IMR-90 (cell line): ENCODE measurements around the gene DNAJC2. TPM values are rescaled to one million over a fixed set of nuclear protein-coding genes. Genes with fewer than 3 reads are reported as not detected.
"Not testable (repeated sequence)": the region's sequence is repeated elsewhere in the genome, so short reads cannot be mapped to it uniquely, and the experiment has no call there.

ENCODE experiments used
- ATAC-seq: fragments of 200-7000 bp; cut with Tn5 transposase; 2 replicates; pipeline ENCODE4 v1.9.1; 2020; ENCODE audit warnings: low read depth, mild to moderate bottlenecking, moderate library complexity
- BruUV-seq: library from RNA; stranded (reverse); fragments of 400-500 nt; replicated peaks from 2 replicates; lab custom pipeline; 2021; lab: Mats Ljungman, UMichigan
- CTCF ChIA-PET: fragments of 300-600 bp; formaldehyde crosslinking; extraction: SDS; loops from one replicate; lab custom pipeline; 2021; ENCODE audit warnings: antibody characterized with exemption; lab: Yijun Ruan, JAX
- POLR2A ChIA-PET: fragments of 300-600 bp; sonication (Branson Sonifier 250); formaldehyde crosslinking; loops from one replicate; lab custom pipeline; 2022; ENCODE audit warnings: antibody characterized with exemption; ENCODE audit not compliant: unreplicated experiment; lab: Charles Lee
- DNase-seq: peaks from one replicate; pipeline ENCODE4 v3.0.0; 2013
- H2AFZ ChIP-seq: replicated peaks from 2 replicates; pipeline ENCODE3; 2013; ENCODE audit warnings: low read length, mild to moderate bottlenecking; ENCODE audit not compliant: poor library complexity
- H2AK5ac ChIP-seq: 2 replicates; pipeline ENCODE4 v1.6.1; 2013; ENCODE audit warnings: low read depth, low read length, inconsistent platforms
- H2AK9ac ChIP-seq: replicated peaks from 2 replicates; pipeline ENCODE3; 2013; ENCODE audit warnings: mild to moderate bottlenecking, low read depth, low read length, moderate library complexity; ENCODE audit not compliant: poor library complexity
- H2BK120ac ChIP-seq: 2 replicates; pipeline ENCODE4 v1.6.1; 2013; ENCODE audit warnings: low read depth, low read length, inconsistent platforms
- H2BK15ac ChIP-seq: 3 replicates; pipeline ENCODE4 v1.6.1; 2013; ENCODE audit warnings: low read depth, low read length, inconsistent platforms
- H2BK20ac ChIP-seq: 2 replicates; pipeline ENCODE4 v1.6.1; 2013; ENCODE audit warnings: low read depth, mild to moderate bottlenecking, inconsistent platforms, low read length, moderate library complexity
- H2BK5ac ChIP-seq: 2 replicates; pipeline ENCODE4 v1.6.1; 2013; ENCODE audit warnings: mild to moderate bottlenecking, low read depth, low read length, inconsistent platforms; ENCODE audit not compliant: poor library complexity, severe bottlenecking
- H3K14ac ChIP-seq: replicated peaks from 2 replicates; pipeline ENCODE4 v1.6.1; 2013; ENCODE audit warnings: low read depth, low read length, inconsistent platforms
- H3K18ac ChIP-seq: 2 replicates; pipeline ENCODE4 v1.6.1; 2013; ENCODE audit warnings: low read depth, low read length, control low read depth
- H3K23ac ChIP-seq: 2 replicates; pipeline ENCODE4 v1.6.1; 2013; ENCODE audit warnings: low read depth, low read length, inconsistent platforms
- H3K27ac ChIP-seq: 2 replicates; pipeline ENCODE4 v1.5.1; 2013; ENCODE audit warnings: mild to moderate bottlenecking, control low read depth, low read length; ENCODE audit not compliant: insufficient read depth
- H3K27me3 ChIP-seq: 2 replicates; pipeline ENCODE4 v1.6.1; 2013; ENCODE audit warnings: low read length; ENCODE audit not compliant: control insufficient read depth, insufficient read depth
- H3K36me3 ChIP-seq: 2 replicates; pipeline ENCODE4 v1.6.1; 2013; ENCODE audit warnings: low read length, mixed read lengths; ENCODE audit not compliant: control insufficient read depth, insufficient read depth
- H3K4ac ChIP-seq: 2 replicates; pipeline ENCODE4 v1.6.1; 2013; ENCODE audit warnings: low read depth, low read length, inconsistent platforms
- H3K4me1 ChIP-seq: 2 replicates; pipeline ENCODE4 v1.6.1; 2013; ENCODE audit warnings: low read length, mixed read lengths; ENCODE audit not compliant: control insufficient read depth, insufficient read depth
- H3K4me2 ChIP-seq: 2 replicates; pipeline ENCODE4 v1.6.1; 2013; ENCODE audit warnings: low read depth, mild to moderate bottlenecking, control low read depth, low read length, moderate library complexity
- H3K4me3 ChIP-seq: 2 replicates; pipeline ENCODE4 v1.5.1; 2013; ENCODE audit warnings: low read depth, mild to moderate bottlenecking, control low read depth, low read length, moderate library complexity; ENCODE audit not compliant: insufficient read depth
- H3K56ac ChIP-seq: 2 replicates; pipeline ENCODE4 v1.6.1; 2013; ENCODE audit warnings: low read length, inconsistent platforms; ENCODE audit not compliant: insufficient read depth; ENCODE audit errors: extremely low read depth
- H3K79me1 ChIP-seq, 2 experiments: 2 replicates each; pipeline ENCODE4 v1.6.1; 2013; ENCODE audit warnings: low read length in 2 of 2, inconsistent platforms in 1 of 2, low read depth in 1 of 2
- H3K9ac ChIP-seq: 2 replicates; pipeline ENCODE4 v1.6.1; 2013; ENCODE audit warnings: low read depth, low read length, control low read depth
- H3K9me1 ChIP-seq: 2 replicates; pipeline ENCODE4 v1.6.1; 2013; ENCODE audit warnings: low read length, inconsistent platforms; ENCODE audit not compliant: insufficient read depth
- H3K9me3 ChIP-seq: 2 replicates; pipeline ENCODE4 v1.6.1; 2013; ENCODE audit warnings: low read length; ENCODE audit not compliant: control insufficient read depth, insufficient read depth
- H4K20me1 ChIP-seq: 2 replicates; pipeline ENCODE4 v1.6.1; 2013; ENCODE audit warnings: low read length, inconsistent platforms; ENCODE audit not compliant: insufficient read depth
- H4K5ac ChIP-seq: 2 replicates; pipeline ENCODE4 v1.6.1; 2013; ENCODE audit warnings: mild to moderate bottlenecking, low read depth, low read length, control low read depth
- H4K8ac ChIP-seq, 2 experiments: 2 replicates each; pipeline ENCODE4 v1.6.1; 2013; ENCODE audit warnings: low read depth in 2 of 2, low read length in 2 of 2, control low read depth in 1 of 2, inconsistent platforms in 1 of 2
- H4K91ac ChIP-seq: 2 replicates; pipeline ENCODE4 v1.6.1; 2013; ENCODE audit warnings: low read depth, low read length, inconsistent platforms; ENCODE audit not compliant: insufficient read depth
- WGBS, 2 experiments: methylation state at CpG; one replicate each; pipeline versions ENCODE4 v1.1.5 to v1.1.7; 2013; ENCODE audit warnings: missing lambda C conversion rate in 2 of 2; ENCODE audit not compliant: insufficient read length in 1 of 2; ENCODE audit errors: extremely low coverage in 2 of 2; 5-methylcytosine and 5-hydroxymethylcytosine counted together
- dilution Hi-C: fragments of 300-500 bp; cut with HindIII; formaldehyde crosslinking; loops from one replicate; pipeline ENCODE4 v1.14.3; 2018; ENCODE audit warnings: low sequenced_read_pairs; ENCODE audit not compliant: unreplicated experiment
- in situ Hi-C: fragments of 300-500 bp; cut with MboI; formaldehyde crosslinking; loops from 3 replicates; pipeline ENCODE4 v1.14.3; 2019; ENCODE audit warnings: low sequenced_read_pairs, inconsistent platforms, mixed read lengths
- intact Hi-C: fragments of 100-400 bp; cut with micrococcal nuclease; formaldehyde crosslinking; loops from 2 replicates; pipeline ENCODE4 v1.10.0; 2022
- microRNA-seq, 2 experiments: library from miRNA; stranded (forward) in 1 of 2; unstranded in 1 of 2; fragments of 10-50 nt in 1 of 2; fragments of <30 nt in 1 of 2; gene quantifications in 1 of 2; microRNA quantifications in 1 of 2; one replicate each; pipeline versions ENCODE3 to v1.1.0; 2013 to 2020; ENCODE audit not compliant: insufficient read depth in 1 of 2, insufficient read length in 1 of 2, unreplicated experiment in 1 of 2
- polyA plus RNA-seq, 3 experiments: library from polyadenylated mRNA; depleted of rRNA; stranded (reverse); fragments of >200 nt; gene quantifications; 2 replicates each; pipeline ENCODE4 v1.2.3, GENCODE V29; 2012; ENCODE audit warnings: low replicate concordance in 1 of 3
- small RNA-seq, 5 experiments: library from RNA; depleted of rRNA; stranded (forward); fragments of <200 nt; gene quantifications; one replicate each; pipeline ENCODE3, GENCODE V24; 2012
- total RNA-seq: library from RNA; depleted of rRNA; stranded (reverse); fragments of >200 nt; gene quantifications from 2 replicates; pipeline ENCODE4 v1.2.3, GENCODE V29; 2012; rRNA removed

The DNAJC2 gene
- total and polyA plus RNA-seq, 2 of the 4 experiments (the other 2 are of a cell fraction), result 17.5 to 22.4 TPM

- intact Hi-C loops, H3K56ac ChIP-seq, H3K14ac ChIP-seq, H3K4me3 ChIP-seq, H3K4ac ChIP-seq, DNase-seq, H2BK20ac ChIP-seq, H4K8ac ChIP-seq, BruUV-seq, H2AK5ac ChIP-seq, H3K9ac ChIP-seq, H3K4me1 ChIP-seq, H3K27me3 ChIP-seq, H2AK9ac ChIP-seq, H3K79me1 ChIP-seq, H3K9me1 ChIP-seq, H3K36me3 ChIP-seq, H2AFZ ChIP-seq, POLR2A ChIA-PET, H3K18ac ChIP-seq, H3K4me2 ChIP-seq, in situ Hi-C loops, dilution Hi-C loops, H3K9me3 ChIP-seq, CTCF ChIA-PET, H2BK15ac ChIP-seq, H4K20me1 ChIP-seq, H4K5ac ChIP-seq, H4K91ac ChIP-seq, H2BK5ac ChIP-seq, ATAC-seq, H3K27ac ChIP-seq, H3K23ac ChIP-seq, H2BK120ac ChIP-seq: not testable (repeated sequence)
- WGBS, 2 experiments, result no CpG with 5 or more reads among the region's 2 CpGs
Measured at GRCh38 chr7:103264054-103264453, 80.5 kb downstream of the DNAJC2 start.

Small RNA genes within 50 kb of the gene (microRNA-seq; reads per million reads assigned to microRNA genes)
- not detected for gene RPS29P16 (ENCODE audit: insufficient read depth, insufficient read length)

Small RNA genes within 50 kb of the gene (small RNA-seq; reads per million reads assigned to genes)
- 0 reads per million in 5 experiments for gene RPS29P16

Other genes with a start within 250 kb of the DNAJC2 start
- 3.4 and 3.6 TPM in 2 replicates for gene NAPEPLD, start 195.7 kb downstream of the DNAJC2 start, total RNA-seq
- 1.4 and 2.2 TPM in 2 replicates for gene NAPEPLD, start 195.7 kb downstream of the DNAJC2 start, polyA plus RNA-seq (2012; rRNA removed)
- gene PMPCB, start 47.3 kb downstream of the DNAJC2 start, total RNA-seq, result 66.7 and 72.8 TPM in 2 replicates
- 43.3 and 50.4 TPM in 2 replicates for gene PMPCB, start 47.3 kb downstream of the DNAJC2 start, polyA plus RNA-seq (2012; rRNA removed)
- 311 and 353 TPM in 2 replicates for gene PSMC2, start 2.9 kb upstream of the DNAJC2 start, total RNA-seq
- gene PSMC2, start 2.9 kb upstream of the DNAJC2 start, polyA plus RNA-seq (2012; rRNA removed), result 184 and 188 TPM in 2 replicates
- gene SLC26A5, start 101.4 kb upstream of the DNAJC2 start, total RNA-seq, result not detected in 2 replicates
- gene SLC26A5, start 101.4 kb upstream of the DNAJC2 start, polyA plus RNA-seq (2012; rRNA removed), result not detected in 2 replicates